GM21786 (cell line): Measurements from ENCODE around the gene RNF208.
A peak's percentile ranks its signal among the peaks of the same experiment; 100 is the strongest.
"Not testable (repeated sequence)": the region's sequence is repeated elsewhere in the genome, so short reads cannot be mapped to it uniquely, and the experiment has no call there.

Source experiments
- ATAC-seq: cut with Tn5 transposase; IDR thresholded peaks from one replicate; pipeline ENCODE4 v1.9.1; 2021; ENCODE audit not compliant: unreplicated experiment

RNF208 gene

GRCh38 chr9:137222190-137223077 lies at the start of gene RNF208:
Gene RNF208 (minus strand): TSS chr9:137222240. CDS start chr9:137221212, 1,028 bp downstream.
- ATAC-seq: peak; percentile 2

- ATAC-seq: no peak
Observed at GRCh38 chr9:137271696-137272076, 49.6 kb upstream of the RNF208 start.

GRCh38 chr9:137270929-137271695 lies 49.1 kb upstream of the RNF208 start:
- no peak for ATAC-seq

GRCh38 chr9:137269231-137269772 lies 47.3 kb upstream of the RNF208 start:
- ATAC-seq: no peak

GRCh38 chr9:137268538-137269201 lies 46.6 kb upstream of the RNF208 start:
- ATAC-seq: no peak

GRCh38 chr9:137267933-137268355 lies 45.9 kb upstream of the RNF208 start:
- no peak for ATAC-seq

GRCh38 chr9:137266585-137267453 lies 44.8 kb upstream of the RNF208 start:
- ATAC-seq: no peak

- no peak for ATAC-seq
Observed at GRCh38 chr9:137266162-137266527, 44.1 kb upstream of the RNF208 start.

- no peak for ATAC-seq
Observed at GRCh38 chr9:137265496-137266161, 43.6 kb upstream of the RNF208 start.

- no peak for ATAC-seq
Observed at GRCh38 chr9:137264067-137264466, 42.0 kb upstream of the RNF208 start.

- ATAC-seq: no peak
Observed at GRCh38 chr9:137263506-137263905, 41.5 kb upstream of the RNF208 start.

GRCh38 chr9:137262909-137263285 lies 40.9 kb upstream of the RNF208 start:
- no peak for ATAC-seq

GRCh38 chr9:137262173-137262908 lies 40.3 kb upstream of the RNF208 start:
- not testable (repeated sequence) for ATAC-seq

GRCh38 chr9:137256856-137257255 lies 34.8 kb upstream of the RNF208 start:
- no peak for ATAC-seq

GRCh38 chr9:137256362-137256761 lies 34.3 kb upstream of the RNF208 start:
- ATAC-seq: no peak

GRCh38 chr9:137255448-137256114 lies 33.5 kb upstream of the RNF208 start:
- no peak for ATAC-seq

- ATAC-seq: peak; percentile 60
Observed at GRCh38 chr9:137254624-137255447, 32.8 kb upstream of the RNF208 start, which contains the start of gene NELFB. Gene NELFB (plus strand): TSS chr9:137255327.
